A204.1 (cell line): ENCODE measurements around the gene PPIF.

ENCODE experiments used
- FAIRE-seq: peaks from 2 replicates; lab custom pipeline; 2012; peaks lifted over from hg19 to GRCh38; lab: Jason Lieb, UNC

Gene PPIF

DNA sequence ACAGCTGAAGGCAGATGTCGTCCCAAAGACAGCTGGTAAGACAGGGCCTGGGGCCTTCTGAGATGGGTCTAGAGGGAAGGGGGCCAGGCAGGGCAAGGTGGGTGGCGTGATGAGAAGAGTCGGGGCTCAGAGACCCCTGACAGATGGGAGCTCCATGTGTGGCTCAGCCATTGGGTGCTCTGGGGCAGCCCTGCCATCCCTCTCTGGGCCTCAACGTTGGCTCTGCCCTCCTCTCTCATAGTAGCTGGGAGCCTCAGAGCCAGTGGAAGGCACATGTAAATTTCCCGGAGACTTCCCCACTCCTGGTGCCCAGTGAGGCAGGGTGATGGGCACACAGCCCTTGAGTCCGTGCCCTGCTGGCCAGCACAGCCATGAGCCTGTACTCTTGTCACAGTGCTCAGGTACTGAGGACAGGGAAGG is 1.8 kb downstream of the PPIF start:
- FAIRE-seq, result no peak

GRCh38 chr10:79349766-79350406 is 2.6 kb downstream of the PPIF start:
- no peak for FAIRE-seq

- FAIRE-seq, result no peak
Observed at GRCh38 chr10:79350407-79351154, 3.3 kb downstream of the PPIF start.

GRCh38 chr10:79351332-79351731 is 4.1 kb downstream of the PPIF start:
- no peak for FAIRE-seq

DNA sequence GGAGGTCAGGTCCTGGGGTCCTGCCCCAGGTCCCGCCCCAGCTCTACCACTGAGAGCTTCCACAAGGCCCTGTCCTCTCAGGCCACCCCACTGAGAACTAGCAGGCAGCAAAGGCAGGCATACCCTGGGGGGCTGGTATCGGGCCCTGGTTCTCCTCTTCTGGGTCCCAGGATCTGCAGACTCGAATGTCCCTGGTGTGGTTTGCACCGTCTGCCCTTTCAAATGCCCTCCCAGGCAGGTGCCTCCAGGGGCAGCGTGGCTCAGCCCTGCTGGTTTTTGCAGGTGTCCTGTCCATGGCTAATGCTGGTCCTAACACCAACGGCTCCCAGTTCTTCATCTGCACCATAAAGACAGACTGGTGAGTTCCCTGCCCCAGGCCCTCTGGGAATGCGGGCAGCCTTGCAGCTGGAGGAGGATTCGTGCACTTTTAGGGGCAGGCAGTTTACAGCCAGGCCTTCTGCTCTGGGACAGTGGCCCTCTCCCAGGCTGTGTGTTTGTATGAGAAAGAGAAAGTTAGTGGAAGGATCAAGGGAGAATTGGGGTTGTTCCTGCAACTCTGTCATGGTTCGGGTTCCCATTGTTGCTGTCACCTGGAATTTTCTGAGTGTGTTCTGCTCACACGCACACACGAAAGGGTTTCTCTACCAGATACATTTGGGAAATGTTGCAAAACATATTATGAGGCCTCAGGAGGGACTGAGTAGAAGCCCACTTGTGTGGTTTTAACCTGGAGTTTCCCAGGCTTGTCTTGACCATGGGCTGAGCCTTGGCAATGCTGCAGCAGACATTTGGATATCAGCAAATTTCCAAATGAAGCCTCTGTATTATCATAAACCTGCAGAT is 5.0 kb downstream of the PPIF start:
- no peak for FAIRE-seq

- FAIRE-seq, result no peak
Observed at GRCh38 chr10:79353000-79353406, 5.7 kb downstream of the PPIF start.

- FAIRE-seq, result no peak
Observed at GRCh38 chr10:79353726-79354125, 6.5 kb downstream of the PPIF start.

DNA sequence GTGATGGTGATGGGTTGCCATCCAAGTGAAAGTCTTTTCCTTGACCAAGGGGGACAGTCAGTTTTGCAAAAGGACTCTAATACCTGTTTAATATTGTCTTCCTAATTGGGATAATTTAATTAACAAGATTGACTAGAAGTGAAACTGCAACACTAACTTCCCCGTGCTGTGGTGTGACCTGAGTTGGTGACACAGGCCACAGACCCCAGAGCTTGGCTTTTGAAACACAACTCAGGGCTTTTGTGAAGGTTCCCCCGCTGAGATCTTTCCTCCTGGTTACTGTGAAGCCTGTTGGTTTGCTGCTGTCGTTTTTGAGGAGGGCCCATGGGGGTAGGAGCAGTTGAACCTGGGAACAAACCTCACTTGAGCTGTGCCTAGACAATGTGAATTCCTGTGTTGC is 6.9 kb downstream of the PPIF start:
- FAIRE-seq, result no peak

GRCh38 chr10:79354615-79355014 is 7.3 kb downstream of the PPIF start:
- no peak for FAIRE-seq

GRCh38 chr10:79355420-79356017 is 8.2 kb downstream of the PPIF start:
- FAIRE-seq, result no peak

DNA sequence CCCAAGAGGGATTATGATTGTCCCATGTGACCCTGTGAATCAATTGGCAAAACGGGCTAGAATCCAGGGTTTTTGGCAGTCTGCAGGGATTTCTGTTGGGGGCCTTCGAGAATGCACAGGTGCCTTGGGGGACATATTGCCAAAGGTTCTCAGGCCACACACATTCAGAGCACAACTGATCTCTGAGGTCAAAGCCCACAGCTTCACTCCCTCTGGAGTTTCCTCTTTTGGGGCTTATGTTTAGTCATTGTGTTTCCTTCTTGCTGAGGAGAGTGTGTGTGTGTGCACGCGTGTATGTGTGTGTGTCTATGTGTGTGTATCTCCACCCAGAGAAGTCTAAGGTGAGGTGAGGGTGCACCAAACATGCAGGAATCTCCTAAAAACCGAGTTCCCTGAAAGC is 8.8 kb downstream of the PPIF start:
- no peak for FAIRE-seq

- FAIRE-seq, result no peak
Observed at GRCh38 chr10:79357180-79357579, 9.9 kb downstream of the PPIF start.

- FAIRE-seq, result no peak
Observed at GRCh38 chr10:79358811-79359210, 11.5 kb downstream of the PPIF start.

DNA sequence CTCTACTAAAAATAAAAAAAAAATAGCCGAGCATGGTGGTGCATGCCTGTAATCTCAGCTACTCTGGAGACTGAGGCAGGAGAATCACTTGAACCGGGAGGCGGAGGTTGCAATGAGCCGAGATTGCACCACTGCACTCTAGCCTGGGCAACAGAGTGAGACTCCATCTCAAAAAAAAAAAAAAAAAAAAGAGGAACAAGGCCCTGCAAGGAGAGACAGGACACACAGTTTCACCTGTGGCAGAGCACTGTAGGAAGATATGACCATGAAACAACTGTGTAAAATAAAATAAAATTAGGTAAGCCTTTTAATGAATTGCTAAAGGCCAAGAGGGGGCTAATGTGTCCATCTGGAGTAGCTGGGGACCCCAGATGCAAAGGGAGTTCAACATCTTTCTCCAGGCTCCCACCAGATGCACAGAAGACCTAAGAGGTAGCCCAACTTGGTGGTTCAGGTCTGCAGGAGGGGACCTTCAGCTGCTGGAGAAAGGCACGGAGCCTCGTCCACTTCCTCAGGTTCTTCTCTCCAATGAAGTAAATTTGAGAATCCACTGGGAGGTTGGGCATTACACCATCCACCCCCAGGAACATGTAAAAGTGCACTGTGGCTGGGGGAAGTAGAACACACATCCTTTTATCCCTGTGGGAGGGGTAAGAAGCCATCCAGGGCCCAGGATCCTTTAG is 12.7 kb downstream of the PPIF start:
- FAIRE-seq, result no peak

GRCh38 chr10:79360499-79361342 is 13.5 kb downstream of the PPIF start:
- FAIRE-seq, result no peak

DNA sequence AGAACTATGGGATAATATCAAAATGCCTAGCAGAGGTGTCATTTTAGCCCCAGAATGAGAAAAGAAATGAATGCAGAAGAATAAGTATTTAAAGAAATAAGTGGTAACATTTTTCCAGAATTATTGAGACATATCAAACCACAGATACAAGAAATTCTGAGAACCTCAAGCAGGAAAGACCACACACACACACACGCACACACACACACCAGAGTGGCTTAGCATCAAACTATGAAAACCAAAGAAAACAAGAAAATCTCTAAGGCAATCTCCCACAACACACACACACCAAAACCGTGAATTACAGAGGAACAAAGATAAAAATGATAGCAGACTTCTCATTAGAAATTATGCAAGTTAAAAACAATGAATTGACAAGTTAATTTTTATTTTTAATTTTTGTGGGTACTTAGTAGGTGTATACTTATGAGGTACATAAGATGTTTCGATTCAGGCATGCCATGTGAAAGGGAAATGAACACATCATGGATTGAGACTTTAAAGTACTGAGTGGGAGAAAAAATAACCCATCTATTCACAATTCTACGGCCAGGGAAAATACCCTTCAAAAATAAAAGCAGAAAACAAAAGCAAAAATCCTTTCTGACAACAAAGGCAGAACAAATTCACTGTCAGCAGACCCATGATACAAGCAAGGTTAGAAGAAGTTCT is 14.6 kb downstream of the PPIF start:
- FAIRE-seq, result no peak

GRCh38 chr10:79367426-79368189 is 20.3 kb downstream of the PPIF start:
- FAIRE-seq, result no peak

DNA sequence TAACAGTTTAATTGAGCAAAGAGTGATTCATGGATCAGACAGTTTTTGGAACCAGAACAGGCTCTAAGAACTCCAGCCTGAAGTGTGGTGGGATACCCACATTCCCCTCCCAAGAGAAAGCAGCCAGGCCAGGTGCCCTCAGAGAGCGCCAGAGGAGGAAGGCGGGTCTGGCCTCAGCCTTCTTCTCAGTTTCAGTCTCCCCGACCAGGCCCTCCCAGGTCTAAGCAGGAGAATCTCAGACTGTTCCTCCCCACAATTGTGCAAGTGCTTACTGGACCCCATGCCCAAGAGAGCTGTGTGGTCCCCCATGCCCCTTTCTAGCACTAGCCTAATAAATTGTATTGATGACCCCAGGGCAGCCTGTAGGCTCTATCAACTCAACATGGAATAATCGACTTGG is 25.6 kb downstream of the PPIF start:
- no peak for FAIRE-seq

DNA sequence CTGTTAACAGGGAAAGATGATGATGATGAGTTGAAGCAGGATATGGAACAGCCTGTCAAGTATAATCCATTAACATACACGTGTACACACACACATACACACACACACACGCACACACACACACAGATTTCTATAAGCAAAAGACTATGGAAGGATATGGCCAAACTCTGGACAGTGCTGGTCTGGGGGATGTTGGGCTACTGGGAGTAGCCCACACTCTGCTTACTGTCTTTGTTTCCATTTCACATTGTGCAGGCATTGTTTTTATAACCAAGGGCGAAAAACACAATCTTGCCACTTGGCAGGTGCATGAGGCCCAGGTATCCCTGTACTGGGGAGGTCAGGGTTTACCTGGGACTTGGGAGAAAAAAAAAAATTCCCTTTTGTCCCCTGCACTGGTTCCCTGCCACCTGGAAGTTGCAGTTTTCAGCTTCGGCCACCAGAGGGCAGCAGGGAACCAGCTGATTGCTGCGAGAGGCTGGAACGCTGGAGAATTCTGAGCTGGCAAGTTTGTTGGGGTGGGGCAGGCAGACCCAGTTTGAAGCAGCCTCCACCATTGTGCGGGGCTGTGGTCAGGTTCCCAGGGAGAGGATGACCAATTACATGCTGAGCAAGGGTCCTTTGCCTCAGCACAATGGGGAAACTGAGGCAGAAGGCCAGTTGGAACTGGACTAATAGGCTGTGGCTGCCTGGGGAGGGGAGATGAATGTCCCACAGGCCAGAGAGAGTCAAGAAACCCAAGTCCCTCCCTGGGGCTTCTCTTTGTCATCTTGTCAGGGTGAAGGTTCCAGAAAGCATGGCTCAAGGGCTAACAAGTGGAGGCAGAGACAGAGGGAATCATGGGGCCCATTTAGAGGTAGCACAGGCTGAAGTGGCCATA is 27.3 kb downstream of the PPIF start:
- no peak for FAIRE-seq
